ENCODE measurements around the gene RXRG.

- TF ChIP-seq CTCF (IDR thresholded peaks at IDR 0.05; ENCODE audit: extremely low read depth in 1 of 2, insufficient read depth in 1 of 2, low read depth in 1 of 2, low read length in 2 of 2) (no peak), POLR2A (IDR thresholded peaks at IDR 0.05; ENCODE audit: low read depth, low read length) (no peak), GATA2 (IDR thresholded peaks at IDR 0.05; ENCODE audit: insufficient read depth, insufficient read length, low read depth, low read length) (no peak), POLR2AphosphoS5 (IDR thresholded peaks at IDR 0.05; ENCODE audit: insufficient read depth, low read depth, low read length) (no peak), EZH2 (IDR thresholded peaks at IDR 0.05; ENCODE audit: borderline replicate concordance, low read depth, low read length, severe bottlenecking) (no peak)
These were observed 57.0 kb downstream of the RXRG start for GRCh38 chr1:165387961-165388360.

Measured in endothelial cell of umbilical vein (primary cell).